SK-N-MC (cell line): ENCODE data around the gene TROAP.
"Not testable (repeated sequence)": the region's sequence is repeated elsewhere in the genome, so short reads cannot be mapped to it uniquely, and the experiment has no call there.

Experiments
- DNase-seq: peaks from one replicate; pipeline ENCODE4 v3.0.0-alpha.2; 2011; ENCODE audit warnings: low read depth, low spot score
- H3K27ac ChIP-seq: fragments of 200-600 bp; sonication (generic); 2 replicates; pipeline ENCODE4 v1.5.1; 2016; ENCODE audit warnings: mixed run types
- H3K36me3 ChIP-seq: fragments of 200-600 bp; sonication (generic); 2 replicates; pipeline ENCODE4 v1.6.1; 2017; ENCODE audit warnings: antibody characterized with exemption, low read length, mixed read lengths; ENCODE audit not compliant: insufficient read depth
- H3K4me3 ChIP-seq: fragments of 200-600 bp; sonication (generic); 2 replicates; pipeline ENCODE4 v1.5.1; 2016
- H3K9ac ChIP-seq: fragments of 200-600 bp; sonication (generic); 2 replicates; pipeline ENCODE4 v1.8.0; 2017; ENCODE audit warnings: mixed run types, mixed read lengths; ENCODE audit not compliant: insufficient read length
- H3K9me3 ChIP-seq: fragments of 200-600 bp; sonication (generic); 2 replicates; pipeline ENCODE4 v1.6.1; 2017; ENCODE audit warnings: low read depth, mild to moderate bottlenecking, antibody characterized with exemption, low read length, moderate library complexity, mixed read lengths
- EZH2 ChIP-seq: fragments of 200-600 bp; sonication (generic); IDR thresholded peaks from one replicate; pipeline ENCODE4 v1.6.1; 2017; ENCODE audit warnings: antibody characterized with exemption
- FOXP2 ChIP-seq: optimal IDR thresholded peaks from 2 replicates; pipeline ENCODE3; 2011; ENCODE audit warnings: mild to moderate bottlenecking, moderate library complexity; ENCODE audit not compliant: insufficient read depth; ENCODE audit errors: extremely low read length, control extremely low read depth
- POLR2AphosphoS5 ChIP-seq: IDR thresholded peaks from 2 replicates; pipeline ENCODE4 v1.6.1; 2012; ENCODE audit warnings: mild to moderate bottlenecking, low read depth, low read length, borderline replicate concordance

TROAP gene

DNA sequence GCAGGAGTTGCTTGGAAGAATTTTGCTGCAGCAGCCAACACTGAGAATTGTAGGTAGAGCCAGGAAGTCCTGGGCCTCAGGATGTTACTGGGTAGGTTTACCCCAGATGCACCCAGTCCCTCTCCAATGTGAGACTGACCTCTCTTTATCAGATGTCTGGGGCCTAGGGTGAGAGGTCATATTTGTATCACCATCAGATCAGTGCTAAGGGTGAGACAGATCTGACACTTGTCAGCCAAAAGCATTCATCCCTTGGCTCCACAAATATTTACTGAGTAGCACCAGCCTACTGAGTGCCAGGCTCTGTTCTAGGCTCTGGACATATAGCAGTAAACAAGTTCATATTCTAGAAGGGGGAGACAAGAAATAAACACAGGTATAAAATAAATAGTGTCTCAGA lies 4.3 kb downstream of the TROAP start:
- Histone ChIP-seq H3K4me3 (no peak overlapping the region), H3K9me3 (no peaks in the 10 kb centered on the region), H3K9ac (no peak overlapping the region), H3K36me3 (peaks cover 54% of the 10 kb centered on the region), H3K27ac (no peak overlapping the region)
- TF ChIP-seq EZH2 (no peak), FOXP2 (no peak), POLR2AphosphoS5 (no peak)
- DNase-seq = no peak

DNA sequence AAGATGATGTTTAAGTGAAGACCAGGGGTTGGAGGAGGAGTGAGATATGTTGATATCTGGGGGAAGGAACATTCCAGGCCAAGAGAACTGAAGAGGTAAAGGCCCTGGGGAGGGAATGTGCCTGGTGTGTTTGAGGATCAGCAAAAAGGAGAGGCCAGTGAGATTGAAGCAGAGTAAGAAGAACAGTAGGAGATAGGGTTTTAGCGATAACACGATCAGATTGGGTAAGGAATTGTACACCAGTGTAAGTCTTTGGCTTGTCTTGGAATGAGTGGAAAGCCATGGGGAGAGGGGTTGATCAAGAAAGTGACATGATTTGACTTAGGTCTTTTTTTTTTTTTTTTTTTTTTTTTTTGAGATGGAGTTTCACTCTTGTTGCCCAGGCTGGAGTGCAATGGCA lies 4.8 kb downstream of the TROAP start:
- no peak overlapping the region for H3K4me3 ChIP-seq
- no peak for TF ChIP-seq EZH2
- no peak for TF ChIP-seq POLR2AphosphoS5
- TF ChIP-seq FOXP2 = no peak
- peaks cover 54% of the 10 kb centered on the region for H3K36me3 ChIP-seq
- H3K27ac ChIP-seq = no peak overlapping the region
- no peak for DNase-seq
- no peaks in the 10 kb centered on the region for H3K9me3 ChIP-seq
- no peak overlapping the region for H3K9ac ChIP-seq

DNA sequence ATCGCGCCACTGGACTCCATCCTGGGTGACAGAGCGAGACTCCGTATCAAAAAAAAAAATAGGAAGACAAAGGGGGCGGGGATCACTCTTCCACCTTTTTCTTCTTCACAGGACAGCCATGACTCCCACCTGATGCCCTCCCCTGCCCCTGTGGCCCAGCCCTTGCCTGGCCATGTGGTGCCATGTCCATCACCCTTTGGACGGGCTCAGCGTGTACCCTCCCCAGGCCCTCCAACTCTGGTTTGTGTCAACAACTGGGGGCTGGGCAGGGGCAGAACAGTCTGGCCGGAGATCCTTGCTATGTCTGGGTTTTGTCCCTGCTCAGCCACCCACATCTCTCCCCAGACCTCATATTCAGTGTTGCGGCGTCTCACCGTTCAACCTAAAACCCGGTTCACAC lies 5.8 kb downstream of the TROAP start:
- H3K27ac ChIP-seq = no peak overlapping the region
- TF ChIP-seq EZH2 (no peak), POLR2AphosphoS5 (no peak), FOXP2 (no peak)
- H3K9me3 ChIP-seq = no peaks in the 10 kb centered on the region
- H3K36me3 ChIP-seq = peaks cover 51% of the 10 kb centered on the region
- no peak overlapping the region for H3K9ac ChIP-seq
- no peak for DNase-seq
- H3K4me3 ChIP-seq = no peak overlapping the region

DNA sequence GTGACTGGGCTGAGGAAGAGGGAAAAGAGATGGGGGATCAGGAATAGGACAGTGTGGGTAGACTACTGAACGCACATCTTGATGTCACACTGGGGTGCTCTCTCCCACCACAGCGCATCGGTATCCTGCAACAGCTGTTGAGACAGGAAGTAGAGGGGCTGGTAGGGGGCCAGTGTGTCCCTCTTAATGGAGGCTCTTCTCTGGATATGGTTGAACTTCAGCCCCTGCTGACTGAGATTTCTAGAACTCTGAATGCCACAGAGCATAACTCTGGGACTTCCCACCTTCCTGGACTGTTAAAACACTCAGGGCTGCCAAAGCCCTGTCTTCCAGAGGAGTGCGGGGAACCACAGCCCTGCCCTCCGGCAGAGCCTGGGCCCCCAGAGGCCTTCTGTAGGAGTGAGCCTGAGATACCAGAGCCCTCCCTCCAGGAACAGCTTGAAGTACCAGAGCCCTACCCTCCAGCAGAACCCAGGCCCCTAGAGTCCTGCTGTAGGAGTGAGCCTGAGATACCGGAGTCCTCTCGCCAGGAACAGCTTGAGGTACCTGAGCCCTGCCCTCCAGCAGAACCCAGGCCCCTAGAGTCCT lies 7.1 kb downstream of the TROAP start:
- TF ChIP-seq FOXP2 = no peak
- TF ChIP-seq EZH2 = no peak
- no peak for TF ChIP-seq POLR2AphosphoS5
- Histone ChIP-seq H3K36me3 (peaks cover 44% of the 10 kb centered on the region), H3K9me3 (no peaks in the 10 kb centered on the region), H3K9ac (peak overlapping the region; percentile 28), H3K4me3 (no peak overlapping the region), H3K27ac (peak overlapping the region; percentile 48)
- DNase-seq = no peak

DNA sequence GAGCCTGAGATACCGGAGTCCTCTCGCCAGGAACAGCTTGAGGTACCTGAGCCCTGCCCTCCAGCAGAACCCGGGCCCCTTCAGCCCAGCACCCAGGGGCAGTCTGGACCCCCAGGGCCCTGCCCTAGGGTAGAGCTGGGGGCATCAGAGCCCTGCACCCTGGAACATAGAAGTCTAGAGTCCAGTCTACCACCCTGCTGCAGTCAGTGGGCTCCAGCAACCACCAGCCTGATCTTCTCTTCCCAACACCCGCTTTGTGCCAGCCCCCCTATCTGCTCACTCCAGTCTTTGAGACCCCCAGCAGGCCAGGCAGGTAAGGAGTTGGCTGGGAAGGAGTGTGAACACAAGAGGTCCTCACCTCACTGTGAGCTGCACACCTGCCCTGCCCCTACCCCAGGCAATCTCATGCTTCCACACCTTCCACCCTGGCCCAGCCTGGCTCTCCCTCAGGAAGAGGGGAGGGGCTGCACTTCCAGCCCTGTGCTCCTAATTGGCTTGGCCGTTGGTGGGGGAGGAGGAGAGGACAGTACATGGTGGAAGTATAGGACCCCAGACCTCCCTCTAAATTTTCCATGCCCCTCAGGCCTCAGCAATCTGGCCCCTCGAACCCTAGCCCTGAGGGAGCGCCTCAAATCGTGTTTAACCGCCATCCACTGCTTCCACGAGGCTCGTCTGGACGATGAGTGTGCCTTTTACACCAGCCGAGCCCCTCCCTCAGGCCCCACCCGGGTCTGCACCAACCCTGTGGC lies 7.8 kb downstream of the TROAP start:
- H3K9me3 ChIP-seq = no peaks in the 10 kb centered on the region
- H3K36me3 ChIP-seq = peaks cover 38% of the 10 kb centered on the region
- H3K4me3 ChIP-seq = no peak overlapping the region
- DNase-seq = no peak
- no peak overlapping the region for H3K9ac ChIP-seq
- TF ChIP-seq FOXP2 (no peak), EZH2 (no peak), POLR2AphosphoS5 (no peak)
- H3K27ac ChIP-seq = peak overlapping the region; percentile 91; the same call in 1 of the 2 replicates

DNA sequence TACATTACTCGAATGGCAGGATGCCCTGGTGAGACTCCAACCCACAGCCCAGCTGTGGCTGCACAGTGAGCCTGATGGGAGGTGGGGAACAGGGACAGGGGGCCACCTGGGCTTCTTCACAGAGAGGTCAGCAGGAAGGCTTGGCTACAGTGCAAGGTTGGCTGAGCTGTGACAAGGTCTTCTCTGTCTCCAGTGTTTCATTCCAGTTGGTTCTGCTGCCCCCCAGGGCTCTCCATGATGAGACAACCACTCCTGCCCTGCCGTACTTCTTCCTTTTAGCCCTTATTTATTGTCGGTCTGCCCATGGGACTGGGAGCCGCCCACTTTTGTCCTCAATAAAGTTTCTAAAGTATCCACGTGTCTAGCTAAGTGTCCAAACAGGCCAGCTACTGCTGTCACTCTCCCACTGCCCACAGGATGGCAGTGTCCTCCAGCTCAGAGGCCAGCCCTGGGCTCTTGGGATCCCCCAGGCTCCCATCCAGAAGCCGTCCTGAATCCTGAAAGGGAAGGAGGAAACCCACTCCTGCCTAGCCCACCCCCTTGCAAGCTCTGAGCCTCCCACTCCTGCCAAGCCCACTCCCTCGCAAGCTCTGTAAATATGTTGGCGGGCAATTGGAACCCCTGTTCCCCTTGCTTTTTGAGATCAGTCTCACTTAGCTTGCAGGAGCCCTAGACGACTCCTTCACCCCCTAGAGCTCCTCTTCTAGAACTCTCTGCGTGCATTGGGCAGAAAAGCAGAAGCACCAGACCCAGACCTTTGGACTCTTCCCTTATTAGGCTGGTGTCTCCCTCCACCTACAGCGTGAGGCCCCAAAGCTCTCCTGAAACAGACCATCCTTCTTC lies 8.5 kb downstream of the TROAP start:
- DNase-seq = no peak
- Histone ChIP-seq H3K9ac (peak overlapping the region; percentile 15), H3K9me3 (no peaks in the 10 kb centered on the region), H3K27ac (peak overlapping the region; percentile 91), H3K36me3 (peaks cover 30% of the 10 kb centered on the region), H3K4me3 (peak overlapping the region; percentile 66)
- TF ChIP-seq EZH2 = no peak
- no peak for TF ChIP-seq POLR2AphosphoS5
- no peak for TF ChIP-seq FOXP2

DNA sequence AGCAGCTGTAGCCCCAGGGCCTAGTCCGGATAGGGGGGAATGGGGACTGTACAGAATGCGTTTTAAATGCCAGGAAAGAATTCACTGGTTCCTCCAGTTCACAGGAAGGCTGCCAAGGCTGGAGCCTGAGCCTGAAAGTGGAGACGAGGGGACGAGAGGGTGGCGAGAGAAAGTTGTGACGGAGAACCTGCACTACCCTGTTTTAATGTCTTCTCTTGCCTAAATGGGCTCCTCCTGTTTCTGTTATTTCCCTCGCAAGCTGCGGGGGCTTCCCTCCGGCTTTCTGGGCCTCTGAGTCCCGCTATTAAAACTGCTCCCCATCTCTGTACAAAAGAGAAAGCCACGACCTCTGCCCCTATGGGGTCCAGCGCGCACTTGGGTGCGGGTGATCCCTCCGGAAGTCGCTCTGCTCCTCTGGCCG lies 9.4 kb downstream of the TROAP start:
- Histone ChIP-seq H3K27ac (peak overlapping the region; percentile 91), H3K36me3 (peaks cover 22% of the 10 kb centered on the region; the same call in 1 of the 2 replicates), H3K9me3 (no peaks in the 10 kb centered on the region), H3K9ac (peak overlapping the region; percentile 19), H3K4me3 (peak overlapping the region; percentile 66)
- no peak for DNase-seq
- TF ChIP-seq FOXP2 = no peak
- no peak for TF ChIP-seq POLR2AphosphoS5
- TF ChIP-seq EZH2 = no peak

DNA sequence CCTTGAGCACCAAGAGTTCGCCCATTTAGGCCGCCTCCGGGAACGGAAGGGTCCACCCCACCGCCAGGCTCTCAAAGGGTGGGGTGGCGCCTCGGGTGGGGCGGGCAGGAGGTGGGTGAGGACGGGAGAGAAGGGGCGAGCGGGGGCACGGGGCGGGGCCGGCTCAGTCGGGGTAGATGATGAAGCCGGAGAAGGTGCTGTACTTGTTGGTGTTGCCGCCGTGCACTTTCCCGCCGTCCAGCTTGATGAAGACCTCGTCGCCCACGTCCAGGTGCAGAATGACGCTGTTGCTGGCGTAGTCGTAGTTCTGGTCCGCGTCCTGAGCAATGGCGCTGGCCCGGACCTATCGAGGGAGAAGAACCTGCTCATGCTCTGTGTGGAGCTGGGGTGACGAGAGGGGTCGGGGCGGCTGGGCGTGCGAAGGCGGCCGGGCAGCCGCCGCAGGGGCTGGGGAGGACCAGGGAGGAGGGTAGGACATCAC lies 9.9 kb downstream of the TROAP start:
- Histone ChIP-seq H3K27ac (peak overlapping the region; percentile 91), H3K9ac (no peak overlapping the region), H3K36me3 (peaks cover 21% of the 10 kb centered on the region; the same call in 1 of the 2 replicates), H3K4me3 (no peak overlapping the region), H3K9me3 (no peaks in the 10 kb centered on the region)
- no peak for TF ChIP-seq POLR2AphosphoS5
- no peak for TF ChIP-seq EZH2
- TF ChIP-seq FOXP2 = no peak
- no peak for DNase-seq

DNA sequence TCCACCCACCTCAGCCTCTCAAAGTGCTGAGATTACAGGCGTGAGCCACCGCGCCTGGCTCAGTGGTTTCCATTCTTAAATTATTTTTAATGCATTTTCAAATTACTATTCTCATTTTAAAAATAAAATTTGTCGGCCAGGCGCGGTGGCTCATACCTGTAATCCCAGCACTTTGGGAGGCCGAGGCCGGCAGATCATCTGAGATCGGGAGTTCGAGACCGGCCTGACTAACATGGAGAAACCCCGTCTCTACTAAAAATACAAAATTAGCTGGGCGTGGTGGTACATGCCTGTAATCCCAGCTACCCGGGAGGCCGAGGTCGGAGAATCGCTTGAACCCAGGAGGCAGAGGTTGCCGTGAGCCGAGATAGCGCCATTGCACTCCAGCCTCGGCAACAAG lies 10.7 kb downstream of the TROAP start:
- H3K9ac ChIP-seq = not testable (repeated sequence)

More for the DNA sequence above, 10.7 kb downstream of the TROAP start:
- H3K4me3 ChIP-seq, H3K27ac ChIP-seq, DNase-seq, H3K9me3 ChIP-seq: not testable (repeated sequence)
- peaks cover 20% of the 10 kb centered on the region; the same call in 1 of the 2 replicates for H3K36me3 ChIP-seq
